Pulmonary artery endothelial cell (primary cell): ENCODE measurements around the gene SERTAD2. TPM values are rescaled to one million over a fixed set of nuclear protein-coding genes. Genes with fewer than 3 reads are reported as not detected.

Source experiments
- DNase-seq: peaks from one replicate; pipeline ENCODE4 v3.0.0-alpha.2; 2011; ENCODE audit warnings: low read depth, low spot score
- total RNA-seq: library from RNA; depleted of rRNA; stranded (reverse); fragments of >200 nt; gene quantifications from 2 replicates; pipeline ENCODE4 v1.2.3, GENCODE V29; 2014

SERTAD2 gene
- total RNA-seq, 1 donor from 2014 or later = 3.0 TPM

DNA sequence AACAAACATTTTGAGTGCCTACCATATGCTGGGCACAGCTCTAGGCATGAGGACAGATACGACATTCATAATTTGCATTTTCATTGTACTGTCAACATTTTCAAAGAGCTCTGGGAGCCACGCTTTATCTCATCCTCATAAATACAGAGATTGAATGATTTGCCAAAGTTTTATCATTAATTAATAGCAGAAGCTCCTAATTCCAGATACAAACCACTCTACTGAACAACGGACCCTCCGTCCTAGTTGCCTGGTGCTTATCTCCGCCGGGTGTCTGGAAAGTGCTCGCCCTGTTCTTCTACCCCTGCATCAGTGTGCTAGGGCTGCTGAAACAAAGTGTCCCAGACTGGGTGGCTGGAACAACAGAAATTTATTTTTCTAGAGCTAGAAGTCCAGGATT, 23.8 kb downstream of the SERTAD2 start:
- DNase-seq = no peak

DNA sequence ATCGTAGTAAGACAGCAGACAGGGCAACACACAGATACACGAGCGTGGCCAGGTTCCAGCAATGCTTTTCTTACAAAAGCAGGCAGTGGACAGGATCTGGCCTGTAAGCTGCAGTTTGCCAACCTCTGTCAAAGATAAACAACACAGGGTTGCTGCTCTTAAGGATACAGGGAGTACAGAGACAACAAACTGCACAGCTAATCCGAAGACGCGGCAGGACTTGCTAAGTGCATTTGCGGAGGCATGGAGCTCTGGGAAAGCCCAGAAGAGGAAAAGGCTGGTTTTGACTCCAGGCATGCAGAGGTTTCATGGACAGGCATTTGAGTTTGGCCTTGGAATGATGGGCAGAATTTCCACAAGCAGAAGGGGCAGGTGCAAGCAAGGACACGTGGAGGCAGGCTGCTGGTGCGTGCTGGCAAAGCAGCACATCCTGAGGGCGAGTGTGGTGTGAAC, 24.4 kb downstream of the SERTAD2 start:
- DNase-seq = no peak

DNA sequence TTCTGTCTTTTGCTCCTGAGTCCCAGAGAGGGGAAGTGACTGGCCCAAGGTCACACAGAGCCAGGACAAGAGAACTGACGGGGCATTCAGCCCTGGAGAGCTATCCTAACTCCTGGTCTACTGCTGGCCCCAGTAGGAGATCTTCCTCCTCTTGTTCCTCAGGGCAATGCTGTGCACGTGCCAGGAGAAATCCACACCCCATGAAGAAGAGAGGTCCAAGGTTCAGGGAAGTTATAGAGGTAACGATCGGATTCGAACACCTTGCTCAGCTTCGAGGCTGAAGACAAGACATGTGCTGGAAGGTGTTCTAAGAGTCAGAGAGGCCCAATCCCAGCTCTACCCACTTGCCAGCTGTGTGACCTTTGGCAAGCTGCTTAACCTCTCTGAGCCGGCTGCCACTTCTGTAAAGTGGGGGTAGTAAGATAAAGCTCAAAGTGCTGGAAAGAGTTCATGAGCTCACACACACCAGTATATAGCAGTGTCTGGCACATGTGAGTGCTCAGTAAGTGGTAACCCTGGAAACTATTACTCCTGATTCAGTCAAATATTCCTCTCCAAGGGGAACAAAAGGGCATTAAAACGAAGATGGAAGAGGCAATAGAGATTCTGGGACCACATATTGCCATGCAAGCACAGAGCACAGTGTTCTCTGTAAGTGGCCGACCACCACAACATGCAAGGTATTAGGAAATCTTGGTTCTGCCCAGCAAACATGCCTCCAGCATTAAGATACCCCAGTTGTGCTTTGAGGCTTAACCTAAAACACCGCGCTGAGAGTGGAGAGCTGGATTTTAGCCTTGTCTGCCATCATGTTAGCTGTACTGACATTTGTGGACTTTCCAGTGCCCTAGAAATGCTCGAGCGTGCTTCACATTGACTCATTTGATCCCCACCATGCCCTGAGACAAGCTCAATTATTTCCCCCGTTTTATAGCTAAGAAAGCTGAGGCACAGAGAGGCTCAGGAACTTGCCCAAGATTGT, 25.6 kb downstream of the SERTAD2 start:
- DNase-seq = no peak

DNA sequence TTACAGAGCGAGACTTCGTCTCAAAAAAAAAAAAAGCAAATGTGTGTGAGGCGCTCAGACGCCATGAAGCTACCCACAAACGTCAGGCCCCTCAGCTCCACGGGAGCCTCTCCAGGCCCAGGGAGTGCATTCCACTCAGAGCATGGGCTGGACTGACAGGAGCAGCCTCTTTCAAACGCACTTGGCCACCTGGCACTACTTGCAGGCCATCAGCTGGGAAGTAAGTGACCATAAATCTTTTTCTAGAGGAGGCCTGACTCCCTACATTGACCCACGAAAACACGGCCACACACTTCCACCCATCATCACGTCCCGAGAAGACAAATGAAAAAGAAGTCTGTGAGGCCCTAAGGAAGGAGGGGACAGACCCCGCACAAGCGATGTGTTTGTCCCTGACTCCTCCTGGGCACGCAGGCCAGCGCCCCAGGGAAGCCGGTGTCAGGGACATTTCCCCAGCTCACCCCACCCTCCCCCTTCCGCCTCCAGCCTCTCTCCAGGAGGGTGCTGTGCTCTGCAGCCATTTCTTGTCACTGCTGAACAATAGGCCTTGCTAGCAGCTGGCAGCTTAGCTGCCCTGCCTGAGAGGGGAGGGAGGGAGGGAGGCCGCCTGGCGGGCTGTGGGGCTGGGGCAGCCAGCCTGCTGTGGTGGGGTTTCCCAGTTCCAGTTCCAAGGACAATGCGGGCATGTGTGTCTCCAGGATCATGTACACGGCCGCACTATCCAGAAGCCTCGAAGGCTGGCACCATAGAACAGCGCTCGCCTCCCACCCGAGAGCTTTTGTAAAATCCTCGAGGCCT, 26.6 kb downstream of the SERTAD2 start:
- DNase-seq = no peak

DNA sequence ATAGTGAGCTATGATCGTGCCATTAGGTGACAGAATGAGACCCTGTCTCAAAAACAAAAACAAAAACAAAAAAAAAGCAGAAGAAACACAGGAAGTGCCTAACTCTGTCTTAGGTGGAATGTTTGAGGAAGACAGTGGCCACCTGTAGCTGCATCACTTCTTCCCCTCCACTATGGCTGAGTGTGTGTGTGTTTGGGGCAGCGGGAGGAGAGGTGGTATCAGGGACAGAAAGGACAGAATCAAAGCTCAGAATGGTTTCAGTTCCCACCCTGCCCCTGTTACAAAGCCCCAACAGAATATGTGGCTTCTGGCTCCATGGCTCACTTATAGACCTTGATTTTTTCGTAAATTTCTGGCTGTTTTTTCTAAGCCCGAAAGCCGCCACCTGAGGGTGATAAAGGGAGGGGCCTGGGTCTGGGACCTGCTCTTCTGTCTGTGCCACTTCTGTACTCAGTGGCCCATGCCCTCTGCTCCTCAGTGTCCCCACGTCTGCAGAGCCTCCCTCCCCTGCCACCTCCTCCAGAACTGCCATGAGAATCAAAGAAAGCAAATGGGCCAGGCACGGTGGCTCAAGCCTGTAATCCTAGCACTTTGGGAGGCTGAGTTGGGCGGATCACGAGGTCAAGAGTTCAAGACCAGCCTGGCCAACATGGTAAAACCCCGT, 27.4 kb downstream of the SERTAD2 start:
- no peak for DNase-seq

DNA sequence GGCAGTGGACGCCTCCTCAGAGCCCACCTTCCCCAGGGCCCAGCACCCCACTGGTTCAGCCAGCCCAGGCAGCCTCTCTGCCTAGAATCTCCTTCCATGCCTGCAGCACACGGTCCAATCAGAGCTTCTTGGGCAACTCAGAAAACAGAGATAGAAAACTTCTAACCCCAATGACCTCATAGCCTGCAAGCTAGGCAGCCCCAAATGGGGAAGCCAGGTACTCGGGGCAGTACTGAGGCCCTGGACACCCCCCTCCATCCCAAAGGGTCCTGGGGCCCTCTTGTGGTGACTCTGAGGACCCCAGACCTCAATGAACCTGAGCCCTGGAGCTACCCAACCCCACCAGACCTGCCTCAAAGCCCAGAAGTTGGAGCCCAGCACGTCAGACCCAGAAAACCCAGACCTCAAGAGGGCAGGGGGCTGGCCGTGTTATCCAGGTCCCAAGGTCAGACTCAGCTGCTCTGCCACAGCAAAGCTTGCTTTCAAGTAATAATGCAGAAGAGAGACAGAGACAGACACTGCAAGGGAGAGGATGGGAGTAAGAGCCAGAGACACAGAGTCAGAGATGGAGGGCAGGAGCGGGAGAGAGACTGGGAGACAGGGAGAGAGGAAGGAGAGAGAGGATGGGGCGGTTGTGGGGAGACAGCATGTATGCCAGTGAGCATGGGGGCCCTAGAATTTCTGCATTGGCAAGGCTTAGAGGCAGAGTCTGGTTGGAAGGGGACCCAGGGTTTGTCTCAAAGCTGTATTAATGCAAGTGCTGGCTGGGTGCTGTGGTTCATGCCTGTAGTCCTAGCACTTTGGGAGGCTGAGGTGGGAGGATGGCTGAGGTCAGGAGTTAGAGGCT, 28.2 kb downstream of the SERTAD2 start:
- DNase-seq = no peak

DNA sequence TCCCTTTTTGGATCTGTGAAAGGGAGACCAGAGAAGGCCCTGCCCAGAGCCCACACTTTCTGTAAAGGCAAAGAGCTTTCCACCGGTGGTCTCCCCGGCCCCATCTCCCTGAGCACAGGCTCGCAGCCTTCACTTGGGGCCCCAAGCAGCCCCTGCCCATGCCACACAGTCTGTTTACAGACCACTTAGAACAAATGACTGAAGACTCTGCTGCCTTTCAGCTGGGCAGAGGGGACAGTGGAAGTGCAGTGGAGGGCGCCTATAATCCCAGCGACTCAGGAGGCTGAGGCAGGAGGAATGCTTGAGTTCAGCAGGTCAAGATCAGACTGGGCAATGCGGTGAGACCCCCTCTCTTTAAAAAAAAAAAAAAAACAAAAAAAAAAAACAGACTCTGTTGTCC, 28.9 kb downstream of the SERTAD2 start:
- DNase-seq = no peak

DNA sequence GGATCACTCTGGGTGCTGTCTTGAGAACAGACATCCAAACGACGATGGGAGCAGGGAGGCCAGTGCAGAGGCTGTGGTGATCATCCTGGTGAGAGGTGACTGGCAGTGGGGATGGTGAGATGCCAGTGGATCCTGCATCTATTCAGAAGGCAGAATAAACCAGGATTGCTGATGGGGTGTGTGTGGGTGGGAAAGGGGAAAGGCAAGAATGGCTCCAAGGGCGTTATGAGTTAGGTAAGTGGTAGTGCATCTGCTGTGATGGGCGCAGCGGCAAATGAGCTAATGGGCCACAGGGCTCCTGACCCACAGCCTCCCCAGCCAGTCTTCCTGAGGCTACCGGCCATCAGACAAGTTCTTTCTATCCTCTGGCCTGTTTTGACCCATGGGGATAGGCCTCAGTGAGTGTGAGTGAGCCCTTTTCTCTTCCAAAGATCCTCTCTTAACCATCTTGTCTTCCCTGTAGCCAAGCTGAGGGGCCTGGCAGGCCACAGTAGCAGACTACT, 29.6 kb downstream of the SERTAD2 start:
- DNase-seq = no peak

DNA sequence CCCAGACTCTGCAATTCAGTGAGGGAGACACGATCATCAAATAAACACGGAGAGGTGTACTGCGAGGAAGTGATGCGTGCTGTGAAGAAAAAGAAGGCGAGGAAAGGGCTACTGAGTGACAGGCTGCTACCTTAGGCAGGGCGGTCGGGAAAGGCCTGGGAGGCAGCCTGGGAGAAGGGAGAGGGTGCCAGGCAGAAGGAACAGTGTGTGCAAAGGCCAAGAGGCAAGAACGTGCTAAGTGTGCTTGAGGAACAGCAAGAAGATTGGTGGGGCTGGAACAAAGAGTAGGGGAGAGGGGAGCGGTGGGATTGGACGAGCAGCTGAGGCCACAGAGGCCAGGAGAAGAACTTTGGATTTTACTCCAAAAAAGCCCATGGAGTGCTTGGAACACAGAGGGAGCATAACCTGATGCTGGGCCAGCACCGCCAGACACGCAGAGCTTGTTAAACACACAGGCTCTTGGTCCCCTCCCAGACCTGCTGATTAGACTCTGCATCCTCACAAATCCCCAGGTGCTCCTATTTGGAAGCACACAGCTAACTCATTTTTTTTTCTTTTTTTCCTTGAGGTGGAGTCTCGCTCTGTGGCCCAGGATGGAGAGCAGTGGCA, 30.4 kb downstream of the SERTAD2 start:
- DNase-seq = no peak

DNA sequence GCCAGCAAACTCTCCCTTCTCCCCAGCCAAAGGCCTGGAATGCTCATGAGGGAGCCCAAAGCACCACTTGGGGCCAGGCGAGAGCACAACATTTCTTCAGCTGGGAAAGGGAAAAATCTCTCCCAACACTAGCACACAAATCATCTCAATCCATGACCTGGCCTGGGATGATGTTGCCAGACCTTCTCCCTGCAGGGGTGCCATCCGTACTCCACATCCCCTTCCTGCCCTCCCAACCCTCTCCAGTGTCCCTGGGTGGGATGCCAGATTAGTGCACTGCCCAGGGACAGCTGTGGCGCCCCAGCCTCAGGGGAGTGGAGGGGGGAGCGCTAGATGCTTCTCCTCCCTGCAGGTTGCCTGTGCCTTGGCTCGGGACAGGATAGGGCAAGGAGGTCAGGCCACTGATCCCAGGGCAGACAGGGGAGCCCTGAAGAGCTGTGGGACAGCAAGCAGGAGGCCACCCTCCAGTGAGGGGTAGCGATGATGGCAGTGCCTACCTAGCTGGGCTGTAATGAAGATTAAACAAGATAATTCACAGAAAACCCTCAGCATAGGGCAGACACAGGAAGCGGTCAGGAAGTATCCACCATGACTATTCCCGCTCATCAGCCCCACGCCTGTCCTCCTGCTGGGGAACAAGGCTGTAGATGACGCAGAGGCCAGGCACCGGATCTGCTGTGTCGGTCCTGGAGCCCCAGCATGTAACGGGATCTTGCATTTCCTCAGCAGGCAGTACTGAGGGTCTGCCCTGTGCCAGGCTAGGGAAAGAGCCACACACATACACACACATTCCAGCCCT, 31.1 kb downstream of the SERTAD2 start:
- no peak for DNase-seq

DNA sequence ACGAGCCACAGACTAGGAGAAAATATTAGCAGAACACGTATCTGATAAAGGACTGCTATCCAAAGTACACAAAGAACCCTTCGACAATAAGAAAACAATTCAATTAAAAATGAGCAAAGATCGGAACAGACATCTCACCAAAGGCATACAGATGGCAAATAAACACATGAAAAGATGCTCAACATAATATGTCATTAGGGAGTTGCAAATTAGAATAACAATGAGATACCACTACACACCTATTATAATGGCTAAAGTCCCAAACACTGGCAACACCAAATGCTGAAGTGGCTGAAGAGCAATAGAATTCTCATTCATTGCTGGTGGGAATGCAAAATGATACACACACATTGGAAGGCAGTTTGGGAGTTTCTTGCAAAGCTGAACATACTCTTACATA, 33.1 kb downstream of the SERTAD2 start:
- no peak for DNase-seq

DNA sequence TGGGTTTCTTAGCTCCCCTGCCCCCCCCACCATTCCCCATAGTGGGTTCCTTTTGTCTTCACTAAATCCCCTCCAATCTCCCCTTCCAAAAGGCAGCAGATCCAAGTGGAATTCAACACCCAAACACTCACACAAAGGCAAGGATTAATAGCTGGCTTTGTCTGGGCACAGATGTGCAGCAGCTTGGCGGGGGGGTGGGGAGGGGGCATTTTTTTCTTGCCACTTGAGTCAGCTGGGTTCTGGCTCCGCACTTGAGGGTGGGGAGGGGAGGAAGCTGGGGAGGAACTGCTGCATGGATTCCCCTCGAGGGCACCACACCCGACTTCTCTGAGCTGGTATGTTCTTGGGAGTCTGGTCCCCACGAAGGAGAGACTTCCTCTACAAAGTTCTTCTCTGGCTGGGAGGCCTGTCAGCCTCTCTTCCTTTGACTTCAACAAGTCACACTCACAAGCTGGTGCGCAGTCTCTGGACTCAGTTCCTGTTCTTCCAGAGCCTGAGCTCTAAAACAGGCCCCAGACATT, 36.0 kb downstream of the SERTAD2 start:
- DNase-seq = no peak

DNA sequence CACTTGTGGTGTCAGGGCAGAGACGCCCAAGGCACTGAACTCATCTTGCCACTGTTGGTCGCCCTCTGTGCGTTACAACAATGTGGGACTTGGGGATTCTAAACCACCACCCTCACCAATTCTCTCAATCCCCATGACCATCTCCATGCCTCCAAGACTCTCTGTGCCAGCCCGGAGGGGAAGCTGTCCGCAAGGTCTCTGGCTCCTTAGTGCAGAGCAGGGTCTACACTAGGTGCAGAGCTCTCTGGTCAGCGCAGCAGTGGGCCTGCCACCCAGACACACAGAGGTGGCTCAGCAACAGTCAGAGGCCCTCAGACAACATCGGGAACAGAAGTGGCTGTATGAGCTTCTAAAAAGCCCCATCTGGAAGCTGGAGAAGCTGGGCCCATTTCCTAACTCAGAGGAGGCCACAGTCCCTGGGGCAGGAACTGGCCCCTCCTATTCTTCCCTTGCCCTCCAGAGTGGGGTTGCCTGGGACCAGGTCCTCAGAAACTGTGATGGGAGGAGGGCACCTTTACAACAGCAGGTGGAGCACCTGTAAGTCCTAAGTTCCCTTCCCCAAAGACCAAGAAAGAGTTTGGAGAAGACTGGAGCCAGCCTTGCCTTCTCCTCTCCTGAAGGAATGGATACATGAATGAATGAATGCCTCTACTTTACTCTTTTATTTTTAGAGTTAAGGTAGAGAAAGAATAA, 37.7 kb downstream of the SERTAD2 start:
- no peak for DNase-seq

DNA sequence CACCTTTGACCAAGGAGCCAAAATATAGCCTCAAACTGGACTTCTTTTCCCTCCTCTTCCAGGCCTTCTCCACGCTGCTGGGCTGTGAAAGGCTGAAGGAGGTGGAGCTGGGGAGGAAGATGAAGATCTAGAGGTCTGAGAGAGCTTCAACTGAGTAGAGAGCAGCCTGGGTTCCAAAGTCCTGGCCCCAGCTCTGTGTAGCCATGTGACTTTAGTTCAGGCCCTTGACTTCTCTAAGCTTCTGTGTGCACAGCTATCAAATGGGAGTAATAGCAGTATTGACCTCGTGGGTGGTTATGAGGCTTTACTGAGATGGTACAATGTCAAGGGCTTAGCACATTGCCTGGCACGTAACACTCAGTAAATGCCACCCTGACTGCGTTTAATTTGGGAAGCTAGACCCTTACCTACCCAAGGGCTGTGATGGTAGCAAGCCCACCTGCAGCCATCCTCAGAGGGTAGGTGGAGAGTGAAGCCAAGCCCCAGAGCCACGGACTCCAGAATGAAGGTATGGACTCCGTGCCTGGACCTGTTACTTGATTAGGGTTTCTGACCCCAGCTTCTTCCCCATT, 38.4 kb downstream of the SERTAD2 start:
- no peak for DNase-seq

DNA sequence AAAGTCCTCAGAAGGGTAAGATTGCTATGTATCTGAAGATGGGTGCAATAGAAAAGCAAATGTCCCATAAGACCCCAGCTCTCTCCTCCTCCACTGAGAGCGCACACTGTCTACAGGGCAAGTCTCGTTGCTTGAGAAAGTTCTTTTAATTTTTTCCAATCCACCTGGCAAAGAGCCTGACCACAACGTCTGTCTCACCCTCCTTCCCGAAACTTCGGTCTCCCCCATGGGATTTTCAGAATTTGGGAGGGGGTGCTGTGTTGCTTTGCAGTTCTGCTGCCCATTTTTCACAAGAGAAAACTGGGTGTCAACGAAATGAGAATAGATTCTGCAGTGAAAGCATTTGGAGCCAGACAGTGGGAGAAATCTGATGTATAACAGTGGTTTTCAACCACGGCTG, 40.4 kb downstream of the SERTAD2 start:
- DNase-seq = no peak

DNA sequence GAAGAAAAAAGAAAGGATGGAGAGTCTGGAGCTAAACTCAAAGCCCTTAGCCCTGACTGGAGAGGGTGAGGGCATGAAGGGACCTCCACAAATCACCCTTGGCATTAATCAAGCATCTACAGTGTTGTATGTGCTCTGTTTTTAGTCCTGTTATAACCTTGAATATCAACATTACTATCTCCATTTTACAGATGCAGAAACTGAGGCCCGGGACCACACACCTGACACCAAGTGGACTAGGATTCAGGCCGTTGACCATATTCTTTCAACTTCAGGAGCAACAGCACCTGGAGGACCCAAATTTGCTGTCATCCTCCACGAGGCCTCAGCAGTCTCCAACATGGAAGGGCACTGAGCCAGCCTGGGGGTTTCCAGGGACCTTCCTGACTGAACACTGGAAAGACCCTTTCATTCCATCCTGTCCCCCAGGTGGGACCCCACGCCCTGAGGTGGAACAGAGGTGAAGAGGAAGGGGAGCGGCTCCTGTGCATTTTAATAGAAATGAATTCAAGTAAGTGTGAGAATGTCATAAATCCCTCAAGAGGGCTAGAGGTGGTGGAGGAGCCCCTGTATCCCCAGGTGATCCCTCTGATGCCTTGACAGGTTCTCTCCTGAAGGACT, 41.0 kb downstream of the SERTAD2 start:
- no peak for DNase-seq

DNA sequence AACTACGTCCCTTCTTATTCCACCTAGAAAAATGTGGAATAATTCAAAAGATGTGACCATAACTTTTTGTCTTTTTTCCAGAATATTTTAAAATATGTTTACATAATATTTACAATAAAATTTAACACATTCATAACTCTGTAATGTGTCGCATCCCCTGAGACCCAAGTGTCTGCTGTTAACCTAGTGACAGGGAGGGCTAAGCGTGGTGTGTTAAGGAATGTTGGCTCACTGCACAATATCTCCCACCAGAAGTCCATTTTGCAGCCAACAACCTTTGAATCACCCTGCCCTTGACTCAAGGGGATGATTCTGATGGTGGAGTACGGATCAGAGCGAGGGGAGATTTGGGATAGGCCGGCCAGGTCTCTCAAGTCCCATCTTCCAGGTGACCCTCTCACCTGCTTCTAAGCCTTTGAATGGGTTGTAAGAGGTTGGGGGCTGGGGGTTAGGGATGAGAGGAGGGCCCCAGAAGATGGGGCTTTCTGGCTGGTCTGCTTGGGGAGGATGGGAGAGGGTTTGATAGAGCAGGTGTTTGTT, 43.3 kb downstream of the SERTAD2 start:
- DNase-seq = no peak

DNA sequence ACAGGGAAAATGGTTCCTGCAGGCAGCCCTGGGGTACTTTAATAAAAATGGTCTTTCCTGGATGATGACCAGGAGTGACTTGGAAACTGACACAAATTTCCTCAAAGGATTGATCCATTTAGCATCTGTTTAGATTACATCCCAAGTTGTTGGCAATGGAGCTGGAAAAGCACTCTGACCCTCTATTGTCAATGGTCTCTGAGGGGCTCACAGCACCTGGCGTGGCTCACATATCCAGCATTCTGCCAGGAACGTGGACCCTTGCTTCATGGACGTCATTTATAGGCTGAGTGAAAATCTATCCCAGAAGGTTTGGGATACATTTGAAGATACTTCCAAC, 43.8 kb downstream of the SERTAD2 start:
- DNase-seq = no peak
